HG02759 (cell line): ENCODE results near the gene KIRREL3.

Experiments used
- ATAC-seq: cut with Tn5 transposase; IDR thresholded peaks from one replicate; pipeline ENCODE4 v1.9.1; 2021; ENCODE audit warnings: mild to moderate bottlenecking, moderate library complexity; ENCODE audit not compliant: unreplicated experiment

KIRREL3 gene

DNA sequence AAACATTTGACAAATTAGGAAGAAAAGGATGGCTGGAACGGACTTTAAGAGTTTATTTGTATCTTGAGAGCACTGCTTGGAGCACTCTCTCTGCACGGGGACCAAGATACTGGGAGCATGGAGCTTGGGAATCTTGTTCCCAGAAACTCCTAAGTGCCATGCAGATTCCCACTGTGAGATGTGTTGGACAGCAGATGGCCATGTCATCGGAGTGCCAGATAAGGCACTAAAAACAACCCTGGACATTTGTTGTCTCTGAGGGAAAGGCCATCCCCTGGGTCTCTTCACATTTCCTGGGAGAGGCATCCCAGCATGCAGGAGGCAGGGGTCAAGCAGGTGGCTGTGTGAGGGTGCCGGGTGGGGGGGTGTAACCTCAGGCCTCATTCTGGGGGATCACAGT, 2.9 kb downstream of the KIRREL3 start:
- ATAC-seq = no peak

DNA sequence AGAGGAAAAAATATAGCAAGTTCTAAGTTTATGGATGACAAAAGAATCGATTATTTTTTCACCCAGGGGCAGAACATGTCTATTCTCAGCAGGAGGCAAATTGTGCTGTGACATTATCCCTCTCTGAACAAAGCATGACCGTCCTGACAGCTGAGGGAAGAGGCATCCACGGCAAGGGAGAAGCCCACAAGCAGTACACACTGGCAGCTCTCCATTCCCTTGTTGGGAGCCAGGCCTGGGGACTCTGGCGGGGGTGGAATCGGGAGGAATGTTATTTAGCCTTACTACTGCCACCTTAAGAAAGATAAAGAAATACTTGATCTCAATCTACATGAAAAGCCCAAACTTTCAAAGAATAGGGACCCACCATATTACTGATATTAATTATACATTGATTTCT, 3.4 kb downstream of the KIRREL3 start:
- ATAC-seq = no peak

DNA sequence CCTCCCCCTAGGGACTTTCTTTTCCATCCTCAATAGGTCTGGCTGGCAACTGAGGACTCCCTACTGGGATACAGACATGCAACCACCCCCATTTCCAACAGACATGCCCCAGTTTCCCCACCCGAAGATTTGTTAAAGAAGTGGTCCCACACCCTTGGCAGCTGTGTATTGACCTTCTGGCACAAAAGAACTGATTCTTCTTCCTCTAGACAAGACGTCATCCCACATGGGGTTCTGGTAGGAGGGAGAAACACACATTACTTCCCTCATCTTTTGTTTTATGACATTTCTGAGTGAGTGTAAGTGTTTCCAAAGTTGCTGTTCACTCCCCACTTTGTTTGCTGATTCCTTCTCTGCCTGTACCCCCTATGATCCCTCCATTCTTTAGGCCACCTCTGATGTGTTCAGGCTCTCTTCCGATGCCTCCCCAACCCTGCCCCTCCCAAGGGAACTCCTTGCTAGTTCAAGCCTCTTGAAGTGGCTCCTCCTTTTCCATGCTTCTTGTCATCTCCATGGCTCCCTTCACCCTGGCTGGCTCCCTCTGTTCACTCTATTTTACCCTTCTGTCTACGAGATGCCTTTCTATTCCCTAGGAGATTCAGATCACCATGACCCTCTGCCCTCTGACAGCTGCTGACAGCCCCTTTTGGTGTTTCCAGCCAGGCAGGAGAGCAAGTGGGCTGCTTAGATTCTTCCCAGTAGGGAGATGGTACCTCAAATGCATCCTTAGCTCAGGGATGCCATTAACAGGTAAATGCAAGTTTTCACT, 4.3 kb downstream of the KIRREL3 start:
- ATAC-seq = no peak

- no peak for ATAC-seq
Measured at GRCh38 chr11:126993599-126993998, 7.0 kb downstream of the KIRREL3 start.

DNA sequence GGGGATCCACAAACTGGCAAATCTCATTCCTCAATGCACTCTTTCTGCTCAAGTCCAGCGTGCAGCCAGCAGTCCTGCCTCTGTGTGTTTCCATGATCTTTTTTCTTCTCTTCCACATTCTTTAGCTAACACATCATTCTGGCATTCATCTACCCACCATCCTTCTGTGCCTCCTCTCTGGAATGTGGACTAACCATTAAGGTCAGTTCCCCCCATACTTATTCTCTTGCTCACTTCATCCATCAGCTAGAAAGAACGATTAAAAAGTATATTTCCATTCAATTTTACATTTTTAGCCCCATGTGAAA, 7.8 kb downstream of the KIRREL3 start:
- ATAC-seq = no peak

DNA sequence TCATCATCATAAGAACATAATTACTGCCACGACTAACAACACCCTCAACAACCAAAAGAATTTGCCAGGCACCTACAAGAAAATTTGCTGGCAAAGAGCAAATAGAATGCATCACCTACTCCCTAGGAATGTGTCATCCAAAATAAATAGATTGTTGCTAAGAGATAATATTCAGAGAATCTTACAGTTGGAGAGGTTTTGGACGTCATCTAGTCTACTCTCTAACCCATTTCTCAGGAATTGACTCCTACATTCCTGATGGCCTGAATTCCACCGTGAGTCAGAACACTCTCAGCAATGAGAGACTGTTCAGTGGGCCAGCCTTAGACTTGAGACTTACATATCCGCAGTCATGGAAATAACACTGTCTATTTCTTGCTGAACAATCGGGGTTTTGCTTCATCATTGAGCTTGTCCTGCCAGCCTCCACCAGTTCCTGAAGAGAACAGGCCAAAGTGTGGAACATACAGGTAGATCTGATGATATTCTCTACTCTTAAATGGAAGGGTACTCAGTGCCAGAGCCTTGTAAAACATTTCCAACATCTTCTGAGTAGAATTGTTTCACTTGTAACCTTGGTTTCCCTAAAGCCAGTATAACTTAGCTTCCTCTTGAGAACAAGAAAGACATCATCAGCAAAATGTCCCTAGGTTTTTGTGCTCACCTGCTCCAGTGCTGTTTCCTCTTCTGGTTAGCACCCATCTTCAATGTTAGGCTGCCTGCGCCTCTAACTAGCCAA, 8.3 kb downstream of the KIRREL3 start:
- ATAC-seq = no peak

- ATAC-seq = no peak
Measured at GRCh38 chr11:126991596-126991995, 9.0 kb downstream of the KIRREL3 start.

GRCh38 chr11:126990716-126991480, 9.7 kb downstream of the KIRREL3 start:
- ATAC-seq = no peak

- peak; percentile 93 for ATAC-seq
Measured at GRCh38 chr11:126989942-126990715, 10.4 kb downstream of the KIRREL3 start.

DNA sequence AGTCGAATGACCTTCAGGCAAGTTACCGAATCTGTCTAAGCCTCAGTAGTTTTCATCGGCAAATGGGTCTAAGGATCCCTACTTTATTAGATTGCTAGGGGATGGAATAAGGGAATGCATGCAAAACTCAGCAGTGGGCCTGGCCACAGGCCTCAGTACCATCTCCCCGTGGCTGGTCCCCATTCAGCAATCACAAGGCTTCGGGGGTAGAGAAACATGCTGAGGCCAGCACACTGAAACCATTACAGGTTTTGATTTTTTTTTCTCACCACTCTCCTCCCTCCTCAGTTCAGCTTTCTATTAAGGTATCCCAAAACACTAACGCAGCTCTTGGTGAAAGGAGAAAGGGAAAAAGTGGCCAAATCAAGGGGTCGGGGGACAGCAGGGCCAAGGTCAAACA, 11.9 kb downstream of the KIRREL3 start:
- no peak for ATAC-seq

GRCh38 chr11:126981635-126982034, 18.9 kb downstream of the KIRREL3 start:
- ATAC-seq = no peak

DNA sequence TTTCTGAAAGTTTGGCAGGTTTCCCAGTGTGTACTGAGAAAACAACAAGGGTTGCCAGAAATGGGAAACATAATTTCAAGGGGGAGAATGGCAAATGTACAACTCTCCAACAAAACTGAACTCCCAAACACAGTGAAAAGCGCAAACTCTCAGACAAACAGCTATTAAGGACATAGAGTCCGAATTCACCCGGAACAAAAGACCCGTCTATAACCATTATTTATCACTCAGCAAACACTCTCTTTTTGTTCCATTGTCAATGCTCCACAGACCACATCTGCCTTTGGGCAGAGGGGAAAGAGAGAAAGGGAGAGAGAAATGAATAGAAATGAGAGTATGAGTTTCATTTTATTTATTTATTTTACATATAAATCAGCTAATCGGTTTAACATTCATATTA, 21.7 kb downstream of the KIRREL3 start:
- ATAC-seq = no peak

- ATAC-seq = no peak
Measured at GRCh38 chr11:126978165-126978564, 22.4 kb downstream of the KIRREL3 start.

DNA sequence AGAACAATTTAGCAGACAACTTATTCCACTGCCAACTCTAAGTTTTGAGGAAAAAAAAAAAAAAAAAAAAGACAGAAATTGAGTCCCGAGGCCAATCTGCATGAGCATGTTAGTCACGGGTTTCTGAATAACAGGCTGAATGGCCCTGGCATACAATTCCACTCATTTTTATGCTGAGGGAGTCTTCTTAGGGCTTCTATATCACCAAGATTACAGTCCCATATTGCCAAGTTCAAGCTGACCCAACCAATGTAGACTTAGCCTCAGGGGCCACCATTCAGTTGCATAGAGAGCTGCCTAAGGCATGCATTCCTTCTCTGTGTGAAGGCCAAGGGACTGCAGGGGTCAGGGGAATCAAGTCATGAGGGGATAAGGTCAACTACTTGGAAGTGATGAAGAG, 27.5 kb downstream of the KIRREL3 start:
- no peak for ATAC-seq

DNA sequence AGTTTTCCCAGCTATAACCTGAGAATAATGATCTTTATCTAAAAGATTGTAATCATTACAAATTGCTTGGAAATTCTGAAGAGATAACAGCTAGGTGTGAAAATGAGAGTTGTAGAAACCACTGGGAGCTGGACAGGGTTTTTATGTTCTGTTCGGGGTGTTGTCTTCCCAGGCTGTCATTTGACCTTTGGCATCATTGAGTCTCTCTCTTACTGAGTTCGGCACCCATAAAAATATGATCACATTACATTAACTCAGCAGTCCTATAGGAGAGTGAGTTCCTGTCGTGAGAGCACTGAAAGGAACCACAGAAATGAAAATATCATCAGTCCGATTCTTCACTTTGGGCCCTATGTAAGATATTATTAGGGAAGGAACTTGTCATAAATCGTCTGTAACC, 29.3 kb downstream of the KIRREL3 start:
- ATAC-seq = no peak

DNA sequence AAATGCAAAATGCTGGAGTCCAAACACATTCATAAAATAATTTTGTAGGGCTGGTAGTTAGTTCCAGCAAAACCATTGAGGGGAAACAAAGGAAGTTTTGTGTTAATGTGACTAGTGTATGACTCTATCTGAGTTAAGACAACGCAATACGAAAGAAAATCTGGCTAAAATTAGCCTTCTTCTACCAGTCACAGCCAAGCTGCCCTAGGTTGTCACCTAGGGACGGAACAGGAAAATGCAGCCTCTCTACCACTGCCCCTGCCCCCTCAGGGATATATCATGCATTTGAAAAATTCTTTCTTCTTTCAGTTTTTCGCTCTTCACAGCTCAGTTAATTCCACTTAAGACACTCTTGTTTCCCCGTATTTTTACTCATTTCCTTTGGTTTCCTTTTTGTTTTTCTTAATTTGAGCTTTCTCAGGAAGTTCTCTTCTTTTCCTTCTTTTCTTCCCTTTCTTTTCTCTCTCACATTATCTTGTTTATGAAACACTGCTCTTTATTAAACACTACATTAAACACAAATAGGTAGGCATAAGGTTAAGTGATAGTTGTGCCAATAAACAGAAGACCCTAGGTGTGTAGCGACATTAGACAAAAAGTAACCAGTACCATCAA, 30.6 kb downstream of the KIRREL3 start:
- ATAC-seq = peak; percentile 82

DNA sequence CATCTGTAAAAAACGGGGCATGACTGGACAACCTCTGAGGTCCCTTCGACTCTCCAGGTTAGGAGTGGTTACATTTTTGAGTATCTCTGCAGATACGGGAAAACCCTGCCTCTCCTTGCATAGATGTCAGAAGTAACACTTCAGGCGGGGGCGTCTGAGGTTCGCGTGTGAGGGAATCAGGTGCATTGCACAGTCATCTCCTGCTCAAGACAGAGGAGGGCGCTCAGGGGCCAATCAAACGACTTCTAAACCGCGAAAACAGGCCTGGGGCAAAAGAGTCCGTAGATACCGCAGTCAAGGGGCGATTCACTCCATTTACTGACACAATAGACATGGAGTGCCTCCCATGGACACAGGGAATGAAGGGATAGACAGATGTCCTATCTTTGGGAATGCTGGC, 31.7 kb downstream of the KIRREL3 start:
- ATAC-seq = peak; percentile 69

- ATAC-seq = no peak
Measured at GRCh38 chr11:126965331-126965730, 35.2 kb downstream of the KIRREL3 start.

DNA sequence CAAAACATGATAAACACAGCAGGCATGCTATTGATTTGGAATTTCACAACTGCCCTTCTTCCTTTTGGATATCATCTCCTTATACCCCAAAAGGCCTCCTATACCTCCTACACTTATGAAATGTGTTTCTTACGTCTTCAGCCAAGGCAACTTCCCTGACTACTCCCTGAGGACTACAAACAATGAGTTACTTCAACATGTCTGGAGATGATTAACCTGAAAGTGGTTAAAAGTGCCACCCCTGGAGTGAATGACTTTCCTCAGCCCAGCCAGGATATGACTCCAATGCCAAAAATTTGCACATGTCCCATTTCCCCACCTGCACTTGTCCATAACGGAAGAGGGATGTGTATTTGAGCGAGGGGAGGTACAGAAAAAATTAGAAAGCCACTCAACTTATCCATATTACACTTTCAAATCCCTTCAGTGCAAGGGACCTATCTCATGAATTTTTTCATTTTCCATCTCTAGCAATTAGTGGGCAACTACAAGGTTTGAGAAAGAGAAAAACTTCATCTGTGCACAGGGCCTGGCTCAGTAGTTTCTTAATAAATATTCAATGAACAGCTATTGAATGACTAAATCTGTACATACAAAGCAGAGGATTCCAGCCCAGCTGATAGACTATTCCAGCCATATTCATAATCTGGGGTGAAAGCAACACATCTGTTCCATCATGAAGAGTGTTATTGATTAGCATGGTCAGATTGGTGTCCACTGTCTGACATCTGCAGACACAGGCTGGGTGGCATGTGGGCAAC, 36.8 kb downstream of the KIRREL3 start:
- ATAC-seq = no peak

DNA sequence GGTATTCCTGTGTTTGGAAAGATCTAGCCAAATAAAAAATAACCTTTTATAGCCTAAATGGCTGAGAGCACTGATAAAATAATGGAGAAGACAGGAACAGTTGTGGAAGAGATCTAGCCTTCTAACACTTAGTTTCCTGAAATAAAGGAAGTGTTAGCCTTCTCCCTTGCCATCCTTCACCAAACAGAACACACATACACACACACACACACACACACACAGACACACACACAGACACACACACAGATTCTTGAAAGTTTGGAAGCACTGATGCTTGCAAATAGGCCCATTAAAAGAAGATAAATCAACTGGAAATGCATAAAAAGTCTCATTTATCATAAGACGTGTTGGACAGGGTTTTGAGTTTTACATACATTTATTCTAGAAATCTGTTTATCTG, 37.5 kb downstream of the KIRREL3 start:
- ATAC-seq = no peak
